HepG2 (cell line): ENCODE data around the gene SPAG4. TPM values are rescaled to one million over a fixed set of nuclear protein-coding genes. Genes with fewer than 3 reads are reported as not detected.
A peak's percentile ranks its signal among the peaks of the same experiment; 100 is the strongest.

ENCODE experiments used
- ATAC-seq: fragments of 200-7000 bp; cut with Tn5 transposase; 3 replicates; pipeline ENCODE4 v1.9.1; 2020; ENCODE audit warnings: mild to moderate bottlenecking, moderate library complexity
- BruUV-seq: library from RNA; stranded (reverse); fragments of 400-500 nt; replicated peaks from 2 replicates; lab custom pipeline; 2021; lab: Mats Ljungman, UMichigan
- CTCF ChIA-PET: fragments of 300-600 bp; formaldehyde crosslinking; extraction: SDS; loops from one replicate; lab custom pipeline; 2021; ENCODE audit warnings: low total read pairs, inconsistent platforms, low intra/inter-chr PET ratio; lab: Yijun Ruan, JAX
- POLR2A ChIA-PET: fragments of 350-600 bp; sonication (Branson Sonifier 250); formaldehyde crosslinking; loops from one replicate; lab custom pipeline; 2020; ENCODE audit warnings: antibody characterized with exemption, inconsistent platforms; lab: Yijun Ruan, JAX
- DNase-seq: peaks from one replicate; pipeline ENCODE4 v3.0.0-alpha.2; 2015; ENCODE audit warnings: low spot score
- FAIRE-seq: peaks from 3 replicates; lab custom pipeline; 2011; peaks lifted over from hg19 to GRCh38; lab: Jason Lieb, UNC
- H2AFZ ChIP-seq: one replicate; pipeline ENCODE4 v1.6.1; 2011; ENCODE audit warnings: low read length, inconsistent platforms
- H3K27ac ChIP-seq: fragments of 300-600 bp; 3 replicates; pipeline ENCODE4 v1.8.0; 2011; ENCODE audit warnings: mixed run types, mild to moderate bottlenecking, mixed read lengths, low read length, inconsistent platforms; ENCODE audit not compliant: insufficient read depth; ENCODE audit errors: extremely low read length
- H3K27me3 ChIP-seq, 2 experiments: fragments of 200-600 bp in 1 of 2; 2 replicates in 1 of 2; 3 replicates in 1 of 2; pipeline versions ENCODE4 v1.6.0 to v1.8.0; 2011; ENCODE audit warnings: low read length in 2 of 2, mild to moderate bottlenecking in 2 of 2, moderate library complexity in 2 of 2, inconsistent platforms in 1 of 2; ENCODE audit not compliant: insufficient read depth in 2 of 2, control insufficient read depth in 1 of 2
- H3K36me3 ChIP-seq, 2 experiments: fragments of 200-600 bp in 1 of 2; replicated peaks in 1 of 2; 2 replicates in 1 of 2; 3 replicates in 1 of 2; pipeline versions ENCODE4 v1.5.1 to v1.8.0; 2011; ENCODE audit warnings: low read length in 2 of 2, inconsistent platforms in 1 of 2; ENCODE audit not compliant: insufficient read depth in 2 of 2, control insufficient read depth in 1 of 2
- H3K4me1 ChIP-seq: 2 replicates; pipeline ENCODE4 v1.5.1; 2012; ENCODE audit warnings: low read length, inconsistent platforms; ENCODE audit not compliant: insufficient read depth
- H3K4me2 ChIP-seq: 2 replicates; pipeline ENCODE4 v1.6.0; 2011; ENCODE audit warnings: low read depth, low read length, inconsistent platforms
- H3K4me3 ChIP-seq, 3 experiments: fragments of 200-600 bp in 1 of 3; sonication (generic), shearing (Covaris generic) in 1 of 3; replicated peaks in 1 of 3; 2 replicates each; pipeline ENCODE4 v1.5.1; 2011 to 2016; ENCODE audit warnings: low read length in 3 of 3, inconsistent platforms in 2 of 3, low read depth in 2 of 3, mild to moderate bottlenecking in 2 of 3, control low read depth in 1 of 3, mixed read lengths in 1 of 3; ENCODE audit not compliant: insufficient read depth in 1 of 3
- H3K79me2 ChIP-seq: one replicate; pipeline ENCODE4 v1.6.1; 2011; ENCODE audit warnings: low read length, inconsistent platforms; ENCODE audit not compliant: insufficient read depth
- H3K9ac ChIP-seq: 2 replicates; pipeline ENCODE4 v1.6.0; 2011; ENCODE audit warnings: mild to moderate bottlenecking, low read depth, low read length, inconsistent platforms; ENCODE audit not compliant: insufficient read depth
- H3K9me3 ChIP-seq: 2 replicates; pipeline ENCODE4 v1.5.1; 2012; ENCODE audit warnings: mild to moderate bottlenecking, low read length
- H4K20me1 ChIP-seq: 2 replicates; pipeline ENCODE4 v1.6.0; 2011; ENCODE audit warnings: inconsistent platforms, mild to moderate bottlenecking, low read length, moderate library complexity; ENCODE audit not compliant: insufficient read depth
- BRCA1 ChIP-seq: sonication (generic); formaldehyde crosslinking; IDR thresholded peaks from 2 replicates; pipeline ENCODE4 v1.4.0; 2020; ENCODE audit warnings: missing genetic modification reagents
- CHD2 ChIP-seq: IDR thresholded peaks from 2 replicates; pipeline ENCODE4 v1.6.1; 2011; ENCODE audit warnings: low read depth, low read length, improper control_type of control experiment
- KDM5A ChIP-seq: fragments of 200-600 bp; sonication (generic); IDR thresholded peaks from 2 replicates; pipeline ENCODE4 v1.7.0; 2018; ENCODE audit warnings: antibody characterized with exemption, mild to moderate bottlenecking, low read length, borderline replicate concordance
- PAF1 ChIP-seq: IDR thresholded peaks from 2 replicates; pipeline ENCODE4 v1.6.1; 2016; ENCODE audit warnings: missing genetic modification reagents, missing compliant biosample characterization
- SRSF4 ChIP-seq: fragments of 200-400 bp; formaldehyde crosslinking; IDR thresholded peaks from one replicate; pipeline ENCODE4 v1.6.1; 2018; ENCODE audit warnings: mild to moderate bottlenecking, low read depth, low read length, moderate library complexity; ENCODE audit not compliant: poor library complexity, severe bottlenecking
- ZNF224 ChIP-seq: sonication (generic); formaldehyde crosslinking; IDR thresholded peaks from 2 replicates; pipeline ENCODE4 v1.5.0; 2020; ENCODE audit warnings: mild to moderate bottlenecking, missing genetic modification reagents
- ZNF441 ChIP-seq: sonication (generic); formaldehyde crosslinking; IDR thresholded peaks from 2 replicates; pipeline ENCODE4 v1.7.0; 2021; ENCODE audit warnings: missing genetic modification reagents, borderline replicate concordance
- ZNF616 ChIP-seq: sonication (generic); formaldehyde crosslinking; IDR thresholded peaks from 2 replicates; pipeline ENCODE4 v1.5.0; 2020; ENCODE audit warnings: low read depth, mild to moderate bottlenecking, missing genetic modification reagents
- ZNF737 ChIP-seq: sonication (generic); formaldehyde crosslinking; IDR thresholded peaks from 2 replicates; pipeline ENCODE4 v1.5.0; 2020; ENCODE audit warnings: missing genetic modification reagents, mild to moderate bottlenecking, borderline replicate concordance
- ZNF75D ChIP-seq: sonication (generic); formaldehyde crosslinking; IDR thresholded peaks from 2 replicates; pipeline ENCODE4 v1.8.1; 2023; ENCODE audit warnings: missing genetic modification reagents, mild to moderate bottlenecking, borderline replicate concordance
- ZNF788 ChIP-seq: sonication (generic); formaldehyde crosslinking; IDR thresholded peaks from 2 replicates; pipeline ENCODE4 v1.5.0; 2020; ENCODE audit warnings: mild to moderate bottlenecking, missing genetic modification reagents, borderline replicate concordance
- WGBS: methylation state at CpG from one replicate; pipeline ENCODE4 v1.1.6; 2017; ENCODE audit warnings: low lambda C conversion rate; 5-methylcytosine and 5-hydroxymethylcytosine counted together
- in situ Hi-C: cut with HindIII; loops from 2 replicates; pipeline ENCODE4 v1.10.0; 2017; ENCODE audit warnings: low pct_unique_long_range_greater_than_20kb; ENCODE audit not compliant: extremely low pct_ligation_motif_present
- intact Hi-C: fragments of 100-400 bp; cut with micrococcal nuclease; formaldehyde crosslinking; loops from one replicate; pipeline ENCODE4 v1.10.0; 2022; ENCODE audit not compliant: unreplicated experiment
- polyA plus RNA-seq, 8 experiments: library from polyadenylated mRNA; depleted of rRNA in 3 of 8; stranded (reverse) in 7 of 8; unstranded in 1 of 8; fragments of >200 nt; fragmentation: Illumina TruSeq in 4 of 8; extraction: Trizol in 4 of 8; gene quantifications; 2 replicates each; pipeline versions ENCODE4 v1.2.1 to v1.2.3, GENCODE V29; 2011 to 2016; ENCODE audit warnings: low read depth in 4 of 8, missing spikeins in 1 of 8, mixed read lengths in 1 of 8; ENCODE audit not compliant: insufficient read depth in 1 of 8
- total RNA-seq, 5 experiments: library from RNA; depleted of rRNA; stranded (reverse); fragments of >200 nt; fragmentation: Illumina TruSeq; extraction: Trizol; gene quantifications; 2 replicates each; pipeline ENCODE4 v1.2.3, GENCODE V29; 2016; ENCODE audit warnings: low read depth in 1 of 5

The SPAG4 gene
- total and polyA plus RNA-seq, 2 of the 13 experiments (the other 11 are each of a cell fraction or from before 2014, with no cell fraction given): 5.8 to 137 TPM

GRCh38 chr20:35595901-35596300 is 19.7 kb upstream of the SPAG4 start:
- BruUV-seq: no TSS peak
- Histone ChIP-seq H3K9me3 (no peaks in the 10 kb centered on the region), H3K27ac (no peak overlapping the region), H3K27me3 (peaks cover 3 to 29% of the 10 kb centered on the region in 2 experiments; a peak in 4 of 5 replicates), H2AFZ (no peak overlapping the region), H3K4me3 (no peak overlapping the region), H3K9ac (no peak overlapping the region), H3K4me1 (peaks cover 11% of the 10 kb centered on the region; the same call in 1 of the 2 replicates), H3K4me2 (no peak overlapping the region), H3K36me3 (no peaks in the 10 kb centered on the region), H3K79me2 (no peaks in the 10 kb centered on the region), H4K20me1 (no peaks in the 10 kb centered on the region)
- 25% methylated on average over 7 of the region's 7 CpGs for WGBS
- ChIA-PET CTCF (no interaction called here), POLR2A (interaction anchor here (0.6 to 1.6 kb wide), 6 partner anchors 21 to 1225 kb away, joined by 3 to 7 read pairs (median 3); partner anchors contain the start of genes CPNE1, EIF6, ERGIC3 and RBM12)
- ATAC-seq: no peak
- intact Hi-C loops (no loop called here), in situ Hi-C loops (no loop called here)
- FAIRE-seq: no peak
- no peak for DNase-seq
- TF ChIP-seq BRCA1 (CRISPR knock-in tag) (no peak), ZNF788 (CRISPR knock-in tag) (no peak), ZNF737 (CRISPR knock-in tag) (no peak), SRSF4 (no peak), ZNF616 (CRISPR knock-in tag) (no peak), CHD2 (no peak)

GRCh38 chr20:35597186-35597585 is 18.4 kb upstream of the SPAG4 start:
- Histone ChIP-seq H3K79me2 (no peaks in the 10 kb centered on the region), H3K27me3 (peaks cover 3 to 34% of the 10 kb centered on the region in 2 experiments; a peak in 4 of 5 replicates), H3K4me3 (no peak overlapping the region), H3K9ac (no peak overlapping the region), H3K36me3 (no peaks in the 10 kb centered on the region), H3K27ac (no peak overlapping the region), H3K9me3 (no peaks in the 10 kb centered on the region), H2AFZ (no peak overlapping the region), H3K4me1 (peaks cover 16% of the 10 kb centered on the region; the same call in 1 of the 2 replicates), H4K20me1 (no peaks in the 10 kb centered on the region), H3K4me2 (no peak overlapping the region)
- ChIA-PET CTCF (no interaction called here), POLR2A (no interaction called here)
- no peak for FAIRE-seq
- no peak for ATAC-seq
- TF ChIP-seq ZNF75D (CRISPR knock-in tag): 0 out of 2 replicates have a peak, but pooled peaks have one; percentile 37
- no peak for TF ChIP-seq KDM5A
- TF ChIP-seq ZNF441 (CRISPR knock-in tag): no peak
- TF ChIP-seq ZNF224 (CRISPR knock-in tag): no peak
- TF ChIP-seq PAF1: no peak
- DNase-seq: no peak
- in situ Hi-C loops (no loop called here), intact Hi-C loops (no loop called here)
- no TSS peak for BruUV-seq
- 53% methylated on average over 2 of the region's 2 CpGs for WGBS
